Liver (tissue), 9 donors: Measurements from ENCODE around the gene EPB41L1. TPM values are rescaled to one million over a fixed set of nuclear protein-coding genes. Genes with fewer than 3 reads are reported as not detected.

ENCODE experiments used
- DNase-seq: peaks from one replicate; pipeline ENCODE4 v3.0.0-alpha.2; 2017; ENCODE audit warnings: low spot score
- H3K27ac ChIP-seq, 2 donors: one replicate each; pipeline ENCODE4 v1.7.0; 2013; ENCODE audit warnings: inconsistent platforms in 2 of 2, low read length in 2 of 2, control low read depth in 1 of 2, low read depth in 1 of 2, mild to moderate bottlenecking in 1 of 2
- H3K27me3 ChIP-seq, 4 donors: one replicate each; pipeline versions ENCODE4 v1.6.1 to v1.7.0; 2013; ENCODE audit warnings: low read length in 3 of 4, inconsistent platforms in 1 of 4, mild to moderate bottlenecking in 1 of 4, moderate library complexity in 1 of 4; ENCODE audit not compliant: control insufficient read depth in 4 of 4, insufficient read depth in 4 of 4
- H3K36me3 ChIP-seq, 4 donors: one replicate each; pipeline versions ENCODE4 v1.6.1 to v1.7.0; 2013; ENCODE audit warnings: low read length in 3 of 4, mild to moderate bottlenecking in 3 of 4, low read depth in 1 of 4, moderate library complexity in 1 of 4; ENCODE audit not compliant: control insufficient read depth in 4 of 4, insufficient read depth in 3 of 4
- H3K4me1 ChIP-seq, 4 donors: one replicate each; pipeline versions ENCODE4 v1.6.1 to v1.7.0; 2013; ENCODE audit warnings: low read length in 3 of 4, mild to moderate bottlenecking in 3 of 4, moderate library complexity in 1 of 4; ENCODE audit not compliant: control insufficient read depth in 4 of 4, insufficient read depth in 4 of 4
- H3K4me3 ChIP-seq, 3 donors: one replicate each; pipeline versions ENCODE4 v1.6.1 to v1.7.0; 2013; ENCODE audit warnings: low read length in 3 of 3, control low read depth in 1 of 3, low read depth in 1 of 3, mild to moderate bottlenecking in 1 of 3
- H3K9ac ChIP-seq, 2 donors: one replicate each; pipeline ENCODE4 v1.7.0; 2013; ENCODE audit warnings: low read length in 2 of 2, mild to moderate bottlenecking in 2 of 2, moderate library complexity in 2 of 2, control low read depth in 1 of 2, low read depth in 1 of 2
- H3K9me3 ChIP-seq, 4 donors: one replicate each; pipeline versions ENCODE4 v1.6.1 to v1.7.0; 2013; ENCODE audit warnings: low read length in 3 of 4; ENCODE audit not compliant: control insufficient read depth in 4 of 4
- ATF3 ChIP-seq: IDR thresholded peaks from 2 replicates; pipeline ENCODE4 v1.6.1; 2016; ENCODE audit warnings: antibody characterized with exemption
- EGR1 ChIP-seq, 2 donors: IDR thresholded peaks; 2 replicates each; pipeline ENCODE4 v1.6.1; 2016 to 2018; ENCODE audit warnings: antibody characterized with exemption in 2 of 2, low read depth in 2 of 2
- FOXA1 ChIP-seq: IDR thresholded peaks from 2 replicates; pipeline ENCODE4 v1.6.1; 2016; ENCODE audit warnings: antibody characterized with exemption
- FOXA2 ChIP-seq: IDR thresholded peaks from 2 replicates; pipeline ENCODE4 v1.6.1; 2016; ENCODE audit warnings: antibody characterized with exemption
- GABPA ChIP-seq, 2 donors: IDR thresholded peaks in 1 of 2; conservative IDR thresholded peaks in 1 of 2; 2 replicates each; pipeline ENCODE4 v1.6.1; 2016; ENCODE audit warnings: antibody characterized with exemption in 2 of 2, mild to moderate bottlenecking in 1 of 2, moderate library complexity in 1 of 2
- HNF4A ChIP-seq, 2 donors: conservative IDR thresholded peaks; 2 replicates each; pipeline ENCODE4 v1.6.1; 2016; ENCODE audit warnings: antibody characterized with exemption in 2 of 2, mild to moderate bottlenecking in 2 of 2
- HNF4G ChIP-seq: IDR thresholded peaks from 2 replicates; pipeline ENCODE4 v1.6.1; 2016; ENCODE audit warnings: antibody characterized with exemption
- JUND ChIP-seq, 2 donors: IDR thresholded peaks; 2 replicates each; pipeline ENCODE4 v1.6.1; 2016; ENCODE audit warnings: antibody characterized with exemption in 2 of 2
- MAX ChIP-seq: IDR thresholded peaks from 2 replicates; pipeline ENCODE4 v1.6.1; 2016; ENCODE audit warnings: antibody characterized with exemption
- NR2F2 ChIP-seq: IDR thresholded peaks from 2 replicates; pipeline ENCODE4 v1.6.1; 2016; ENCODE audit warnings: antibody characterized with exemption
- RAD21 ChIP-seq, 2 donors: IDR thresholded peaks; 2 replicates each; pipeline ENCODE4 v1.6.1; 2016; ENCODE audit warnings: antibody characterized with exemption in 2 of 2, mild to moderate bottlenecking in 2 of 2
- REST ChIP-seq: IDR thresholded peaks from 2 replicates; pipeline ENCODE4 v1.6.1; 2016; ENCODE audit warnings: antibody characterized with exemption, mild to moderate bottlenecking
- RXRA ChIP-seq, 2 donors: IDR thresholded peaks; 2 replicates each; pipeline ENCODE4 v1.6.1; 2017 to 2018; ENCODE audit warnings: antibody characterized with exemption in 2 of 2, mild to moderate bottlenecking in 1 of 2
- SP1 ChIP-seq: IDR thresholded peaks from 2 replicates; pipeline ENCODE4 v1.6.1; 2018; ENCODE audit warnings: antibody characterized with exemption, mild to moderate bottlenecking
- TAF1 ChIP-seq: conservative IDR thresholded peaks from 2 replicates; pipeline ENCODE4 v1.6.1; 2016; ENCODE audit warnings: antibody characterized with exemption, mild to moderate bottlenecking
- YY1 ChIP-seq: IDR thresholded peaks from 2 replicates; pipeline ENCODE4 v1.6.1; 2016; ENCODE audit warnings: antibody characterized with exemption, mild to moderate bottlenecking
- WGBS: extraction: QIAGEN DNeasy Blood & Tissue Kit; methylation state at CpG from one replicate; pipeline ENCODE4 v1.1.7; 2013; 5-methylcytosine and 5-hydroxymethylcytosine counted together
- polyA plus RNA-seq, 2 donors: library from polyadenylated mRNA; stranded (reverse) in 1 of 2; unstranded in 1 of 2; fragments of 200-250 nt in 1 of 2; fragments of >200 nt in 1 of 2; fragmentation: Nextera tagmentation in 1 of 2; extraction: Ambion mirVana in 1 of 2; gene quantifications; one replicate each; pipeline versions ENCODE4 v1.2.1 to v1.2.3, GENCODE V29; 2013 to 2015
- total RNA-seq, 2 donors: library from RNA; depleted of rRNA; stranded (reverse); fragments of >200 nt; gene quantifications; one replicate each; pipeline ENCODE4 v1.2.3, GENCODE V29; 2014
- TF ChIP-seq, protein P1 (sequence below): fragments of 150-350 bp; IDR thresholded peaks from 2 replicates; pipeline ENCODE4 v1.5.1; 2017; ENCODE audit warnings: improper control_type of control experiment, low read depth, low read length; ENCODE audit not compliant: missing input control
- TF ChIP-seq, protein P2 (sequence below): IDR thresholded peaks from 2 replicates; pipeline ENCODE4 v1.6.1; 2016; ENCODE audit warnings: antibody characterized with exemption
- donor health status: healthy.
- donor health status: healthy.
- donor health status: healthy.
- donor health status: healthy.
- donor health status: healthy.

Gene EPB41L1
- total and polyA plus RNA-seq, 4 donors = 2.4 to 11.9 (median 4.3) TPM

- TF ChIP-seq ATF3 (no peak), HNF4A (conservative IDR thresholded peaks at IDR 0.05) (no peak)
- TF ChIP-seq, protein P1, sequence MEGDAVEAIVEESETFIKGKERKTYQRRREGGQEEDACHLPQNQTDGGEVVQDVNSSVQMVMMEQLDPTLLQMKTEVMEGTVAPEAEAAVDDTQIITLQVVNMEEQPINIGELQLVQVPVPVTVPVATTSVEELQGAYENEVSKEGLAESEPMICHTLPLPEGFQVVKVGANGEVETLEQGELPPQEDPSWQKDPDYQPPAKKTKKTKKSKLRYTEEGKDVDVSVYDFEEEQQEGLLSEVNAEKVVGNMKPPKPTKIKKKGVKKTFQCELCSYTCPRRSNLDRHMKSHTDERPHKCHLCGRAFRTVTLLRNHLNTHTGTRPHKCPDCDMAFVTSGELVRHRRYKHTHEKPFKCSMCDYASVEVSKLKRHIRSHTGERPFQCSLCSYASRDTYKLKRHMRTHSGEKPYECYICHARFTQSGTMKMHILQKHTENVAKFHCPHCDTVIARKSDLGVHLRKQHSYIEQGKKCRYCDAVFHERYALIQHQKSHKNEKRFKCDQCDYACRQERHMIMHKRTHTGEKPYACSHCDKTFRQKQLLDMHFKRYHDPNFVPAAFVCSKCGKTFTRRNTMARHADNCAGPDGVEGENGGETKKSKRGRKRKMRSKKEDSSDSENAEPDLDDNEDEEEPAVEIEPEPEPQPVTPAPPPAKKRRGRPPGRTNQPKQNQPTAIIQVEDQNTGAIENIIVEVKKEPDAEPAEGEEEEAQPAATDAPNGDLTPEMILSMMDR = no peak
Observed at GRCh38 chr20:36110994-36111393, 43.5 kb upstream of the EPB41L1 start (continued).

DNA sequence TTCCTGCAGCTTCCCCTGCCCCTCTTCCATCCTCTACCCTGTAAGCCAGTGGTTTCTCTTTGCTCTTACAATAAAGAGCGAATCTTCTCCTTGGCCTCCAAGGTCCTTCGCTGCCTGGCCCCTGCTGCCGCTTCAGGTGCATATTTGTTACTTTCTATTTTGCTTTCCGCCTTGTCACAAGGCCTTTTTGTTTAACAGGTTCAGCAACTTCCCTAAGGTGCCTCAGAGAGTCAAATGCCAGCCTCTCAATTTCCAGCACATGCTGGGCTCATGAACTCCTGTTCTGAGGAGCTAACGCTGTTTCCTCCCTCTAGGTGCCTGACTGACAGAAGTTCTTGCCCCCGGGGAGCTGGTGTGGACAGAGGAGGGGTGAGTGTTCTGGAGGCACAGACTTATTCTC lies 42.4 kb upstream of the EPB41L1 start:
- H3K9ac ChIP-seq = no peak overlapping the region
- no peak overlapping the region for H3K27ac ChIP-seq
- TF ChIP-seq HNF4G (no peak), FOXA2 (no peak), JUND (IDR thresholded peaks at IDR 0.05) (no peak)

DNA sequence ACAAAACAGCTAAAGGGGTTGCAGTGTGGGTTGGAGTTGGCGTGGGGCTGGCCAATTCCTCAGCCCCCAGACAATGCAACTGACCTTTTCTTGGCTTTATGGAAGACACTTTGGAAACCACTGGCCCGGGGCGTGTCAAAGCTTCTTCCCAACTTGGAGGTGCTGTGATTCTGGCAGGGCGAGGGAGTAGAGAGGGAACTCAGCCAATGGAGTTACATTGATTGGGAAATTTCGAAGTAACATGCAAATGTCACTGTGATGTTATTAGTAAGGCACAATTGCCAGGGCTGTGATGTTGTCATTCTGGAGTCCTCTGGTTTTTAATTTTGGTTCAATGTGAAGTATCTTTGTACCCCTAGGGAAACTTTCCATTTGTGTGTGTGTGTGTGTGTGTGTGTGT lies 41.5 kb upstream of the EPB41L1 start:
- Histone ChIP-seq H3K4me1 (no peaks in the 10 kb centered on the region), H3K27ac (no peak overlapping the region), H3K9ac (no peak overlapping the region), H3K36me3 (no peaks in the 10 kb centered on the region), H3K9me3 (no peaks in the 10 kb centered on the region), H3K27me3 (no peaks in the 10 kb centered on the region), H3K4me3 (no peak overlapping the region)
- WGBS = 79% methylated on average over 5 of the region's 5 CpGs
- DNase-seq = no peak
- TF ChIP-seq GABPA (IDR thresholded peaks at IDR 0.05 in 1 of 2, conservative IDR thresholded peaks at IDR 0.05 in 1 of 2) = no peak
- no peak for TF ChIP-seq HNF4G
- no peak for TF ChIP-seq HNF4A (conservative IDR thresholded peaks at IDR 0.05)
- TF ChIP-seq FOXA1 = no peak
- TF ChIP-seq, protein P1 = no peak
- TF ChIP-seq REST = no peak
- TF ChIP-seq JUND (IDR thresholded peaks at IDR 0.05) = no peak
- TF ChIP-seq RAD21 (IDR thresholded peaks at IDR 0.05) = no peak
- no peak for TF ChIP-seq ATF3
- no peak for TF ChIP-seq MAX
- TF ChIP-seq SP1 = no peak
- no peak for TF ChIP-seq YY1
- TF ChIP-seq RXRA (IDR thresholded peaks at IDR 0.05) = no peak
- TF ChIP-seq, protein P2, sequence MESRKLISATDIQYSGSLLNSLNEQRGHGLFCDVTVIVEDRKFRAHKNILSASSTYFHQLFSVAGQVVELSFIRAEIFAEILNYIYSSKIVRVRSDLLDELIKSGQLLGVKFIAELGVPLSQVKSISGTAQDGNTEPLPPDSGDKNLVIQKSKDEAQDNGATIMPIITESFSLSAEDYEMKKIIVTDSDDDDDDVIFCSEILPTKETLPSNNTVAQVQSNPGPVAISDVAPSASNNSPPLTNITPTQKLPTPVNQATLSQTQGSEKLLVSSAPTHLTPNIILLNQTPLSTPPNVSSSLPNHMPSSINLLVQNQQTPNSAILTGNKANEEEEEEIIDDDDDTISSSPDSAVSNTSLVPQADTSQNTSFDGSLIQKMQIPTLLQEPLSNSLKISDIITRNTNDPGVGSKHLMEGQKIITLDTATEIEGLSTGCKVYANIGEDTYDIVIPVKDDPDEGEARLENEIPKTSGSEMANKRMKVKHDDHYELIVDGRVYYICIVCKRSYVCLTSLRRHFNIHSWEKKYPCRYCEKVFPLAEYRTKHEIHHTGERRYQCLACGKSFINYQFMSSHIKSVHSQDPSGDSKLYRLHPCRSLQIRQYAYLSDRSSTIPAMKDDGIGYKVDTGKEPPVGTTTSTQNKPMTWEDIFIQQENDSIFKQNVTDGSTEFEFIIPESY = no peak
- no peak for TF ChIP-seq FOXA2
- TF ChIP-seq EGR1 (IDR thresholded peaks at IDR 0.05; ENCODE audit: low read depth in 2 of 2) = no peak
- no peak for TF ChIP-seq TAF1
- TF ChIP-seq NR2F2 = no peak

More for the DNA sequence above, 42.4 kb upstream of the EPB41L1 start:
- Histone ChIP-seq H3K36me3 (no peaks in the 10 kb centered on the region), H3K27me3 (no peaks in the 10 kb centered on the region), H3K4me1 (no peaks in the 10 kb centered on the region), H3K9me3 (no peaks in the 10 kb centered on the region), H3K4me3 (no peak overlapping the region)
- 80% methylated on average over 6 of the region's 6 CpGs for WGBS
- no peak for DNase-seq
